HG03135 (cell line): ENCODE measurements around the gene FABP1.

ENCODE experiments used
- ATAC-seq: cut with Tn5 transposase; IDR thresholded peaks from one replicate; pipeline ENCODE4 v1.9.1; 2021; ENCODE audit warnings: mild to moderate bottlenecking, moderate library complexity; ENCODE audit not compliant: unreplicated experiment

FABP1 gene

DNA sequence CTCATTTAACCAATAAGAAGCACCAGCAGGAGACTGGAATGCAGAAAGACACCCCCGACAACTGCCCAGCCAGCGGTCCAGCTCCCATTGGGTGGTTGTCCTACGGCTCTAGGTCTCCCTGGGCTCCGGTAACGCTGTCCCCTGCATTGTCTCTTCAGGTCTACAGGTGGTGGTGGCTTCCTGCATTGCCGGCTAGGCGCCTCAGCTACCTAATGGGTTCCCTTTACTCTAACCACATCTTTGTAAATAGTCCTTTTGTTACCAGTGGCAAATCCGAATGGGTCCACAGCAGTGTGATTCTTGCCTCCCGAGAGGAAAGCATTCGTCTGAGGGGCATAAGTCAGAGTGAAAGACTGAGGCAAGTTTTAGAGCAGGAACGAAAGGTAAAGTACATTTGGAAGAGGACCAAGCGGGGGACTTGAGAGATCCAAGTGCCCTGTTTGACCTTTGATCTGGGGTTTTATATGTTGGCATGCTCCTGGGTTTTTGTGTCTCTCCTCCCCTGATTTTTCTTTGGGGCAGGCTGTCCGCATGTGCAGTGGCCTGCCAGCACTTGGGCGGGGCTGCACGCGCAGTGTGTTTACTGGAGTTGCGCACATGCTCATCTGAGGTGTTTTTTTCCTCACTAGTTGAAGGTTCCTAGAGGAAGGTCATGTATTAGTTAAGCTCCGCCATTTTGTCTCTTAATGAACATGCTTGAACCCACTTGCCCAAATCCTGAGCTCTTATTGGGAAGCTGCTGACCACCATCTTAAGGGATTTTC lies 11.0 kb downstream of the FABP1 start:
- ATAC-seq, result no peak

- ATAC-seq, result no peak
Observed at GRCh38 chr2:88115825-88116518, 11.9 kb downstream of the FABP1 start.

DNA sequence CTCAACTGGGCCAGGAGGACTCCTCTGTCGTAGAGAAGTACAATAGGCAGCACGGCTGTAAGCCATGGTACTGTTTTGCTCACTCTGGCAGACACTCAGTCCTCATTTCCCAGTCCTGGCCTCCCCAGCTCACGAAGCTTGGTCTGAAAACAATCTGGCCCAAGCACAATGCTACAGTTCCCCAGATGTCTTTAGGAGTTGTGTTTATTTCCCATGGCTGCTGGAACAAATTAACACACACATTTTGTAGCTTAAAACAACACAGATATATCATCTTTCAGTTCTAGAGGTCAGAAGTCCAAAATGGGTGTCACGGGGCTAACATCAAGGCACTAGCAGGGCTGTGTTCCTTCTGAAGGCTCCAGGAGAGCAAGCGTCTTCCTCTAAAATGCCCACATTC lies 13.0 kb downstream of the FABP1 start:
- no peak for ATAC-seq

- no peak for ATAC-seq
Observed at GRCh38 chr2:88113069-88113468, 14.8 kb downstream of the FABP1 start.

DNA sequence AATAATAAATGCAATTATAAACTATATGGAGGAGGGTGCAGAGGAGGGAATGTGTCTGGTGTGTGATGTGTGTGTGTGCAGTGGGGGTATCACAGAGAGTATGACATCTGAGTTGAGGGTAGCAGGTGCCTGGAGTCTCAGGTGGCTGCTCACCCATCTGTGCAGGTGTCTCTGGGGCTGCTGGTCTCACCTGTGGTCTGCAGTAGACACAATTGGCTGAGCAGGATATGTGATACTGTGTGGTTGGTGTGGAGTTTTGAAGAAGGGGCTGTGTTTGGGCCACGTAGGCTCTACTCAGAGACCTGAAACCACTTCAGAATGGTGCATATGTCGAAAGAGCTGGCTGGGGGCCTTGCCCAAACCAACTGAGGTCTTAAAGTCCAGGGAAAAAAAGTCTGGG lies 17.0 kb downstream of the FABP1 start:
- ATAC-seq, result no peak

DNA sequence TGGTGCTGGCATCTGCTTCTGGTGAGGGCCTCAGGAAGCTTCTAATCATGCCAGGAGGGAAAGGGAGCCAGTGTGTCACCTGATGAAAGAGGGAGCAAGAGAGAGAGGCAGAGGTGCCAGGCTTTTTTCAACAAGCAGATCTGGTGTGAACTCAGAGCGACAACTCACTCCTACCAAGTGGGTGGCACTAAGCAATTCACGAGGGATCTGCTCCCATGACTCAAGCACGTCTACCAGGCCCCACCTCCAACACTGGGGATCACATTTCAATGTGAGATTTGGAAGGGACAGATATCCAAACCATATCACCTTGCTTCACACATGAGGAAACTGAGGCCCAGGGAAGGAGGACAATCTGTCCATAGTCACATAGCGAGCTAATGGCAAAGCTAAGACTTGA lies 19.1 kb downstream of the FABP1 start:
- no peak for ATAC-seq

DNA sequence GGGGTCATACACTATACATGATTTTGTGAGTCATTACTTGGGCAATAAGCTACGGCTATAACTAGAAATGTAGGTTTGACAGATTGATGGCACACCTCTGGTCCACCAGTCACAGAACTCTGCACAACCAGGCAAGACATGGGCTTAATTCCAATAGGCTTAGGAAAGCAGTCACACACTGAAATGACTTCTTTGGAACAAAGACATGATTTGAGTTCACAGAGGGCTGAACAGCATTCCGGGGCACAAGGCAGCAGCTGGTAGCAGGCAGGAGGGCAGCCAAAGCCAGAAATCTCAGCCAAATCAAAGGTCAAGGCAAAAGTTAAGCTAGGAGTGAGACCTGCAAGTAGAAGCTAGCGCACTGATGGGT lies 27.4 kb downstream of the FABP1 start:
- ATAC-seq, result no peak

- ATAC-seq, result no peak
Observed at GRCh38 chr2:88099798-88100488, 27.9 kb downstream of the FABP1 start.

DNA sequence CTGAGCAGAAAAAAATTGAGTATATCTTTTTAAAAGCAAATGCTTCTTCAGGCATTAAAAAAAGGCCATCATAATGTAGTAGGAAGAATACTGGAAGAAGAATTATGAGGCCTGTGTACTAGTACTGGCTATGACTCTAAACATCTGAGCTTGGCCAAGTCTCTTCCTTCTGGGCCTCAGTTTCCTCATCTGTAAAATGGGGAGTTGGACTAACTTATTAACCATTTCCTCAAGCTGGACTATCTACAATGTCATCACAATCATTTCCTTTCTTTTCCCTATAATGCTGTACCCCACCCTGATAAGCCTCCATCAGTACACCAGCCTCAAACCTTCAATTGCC lies 29.3 kb downstream of the FABP1 start:
- no peak for ATAC-seq

- ATAC-seq, result no peak
Observed at GRCh38 chr2:88097891-88098557, 29.8 kb downstream of the FABP1 start.

DNA sequence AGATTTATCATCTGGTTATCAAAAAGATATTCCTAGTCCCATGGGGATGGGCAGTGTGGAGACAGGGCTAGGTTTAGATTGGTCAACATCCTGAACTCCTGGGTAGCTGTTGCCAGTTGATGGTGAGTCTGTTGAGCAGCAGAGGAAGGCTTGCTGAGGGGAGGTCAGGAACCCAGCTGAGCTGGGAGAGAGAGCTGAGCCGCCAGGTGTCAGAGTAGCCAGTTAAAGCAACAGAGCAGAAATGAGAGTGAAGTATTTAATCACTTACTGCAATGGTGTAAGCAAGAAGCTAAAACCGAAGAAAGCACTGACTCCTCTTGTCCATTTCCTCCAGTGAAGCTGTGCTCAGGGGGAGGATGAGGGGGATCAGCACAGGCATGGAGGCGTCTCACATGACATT lies 30.7 kb downstream of the FABP1 start:
- no peak for ATAC-seq

DNA sequence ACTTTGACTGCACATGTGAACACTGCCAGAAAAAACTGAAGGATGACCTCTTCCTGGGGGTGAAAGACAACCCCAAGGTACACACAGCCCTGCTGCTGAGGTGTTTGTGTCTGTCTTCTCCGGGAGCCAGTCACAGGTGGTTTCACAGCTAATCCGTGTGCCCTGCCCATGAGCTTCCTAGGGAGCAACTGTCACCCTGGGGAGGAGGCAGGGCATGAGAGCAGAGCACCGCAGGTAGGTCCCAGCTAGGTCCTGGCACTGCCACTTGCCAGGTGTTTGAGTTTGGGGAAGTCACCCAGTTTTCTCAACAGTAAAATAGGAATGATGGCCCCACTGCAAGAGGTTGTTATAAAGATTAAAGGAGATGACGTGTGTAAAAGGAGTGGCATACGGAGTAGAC lies 31.2 kb downstream of the FABP1 start:
- ATAC-seq, result no peak

- no peak for ATAC-seq
Observed at GRCh38 chr2:88095022-88095421, 32.8 kb downstream of the FABP1 start.

- ATAC-seq, result no peak
Observed at GRCh38 chr2:88092773-88093172, 35.1 kb downstream of the FABP1 start.

- no peak for ATAC-seq
Observed at GRCh38 chr2:88091943-88092342, 35.9 kb downstream of the FABP1 start.

DNA sequence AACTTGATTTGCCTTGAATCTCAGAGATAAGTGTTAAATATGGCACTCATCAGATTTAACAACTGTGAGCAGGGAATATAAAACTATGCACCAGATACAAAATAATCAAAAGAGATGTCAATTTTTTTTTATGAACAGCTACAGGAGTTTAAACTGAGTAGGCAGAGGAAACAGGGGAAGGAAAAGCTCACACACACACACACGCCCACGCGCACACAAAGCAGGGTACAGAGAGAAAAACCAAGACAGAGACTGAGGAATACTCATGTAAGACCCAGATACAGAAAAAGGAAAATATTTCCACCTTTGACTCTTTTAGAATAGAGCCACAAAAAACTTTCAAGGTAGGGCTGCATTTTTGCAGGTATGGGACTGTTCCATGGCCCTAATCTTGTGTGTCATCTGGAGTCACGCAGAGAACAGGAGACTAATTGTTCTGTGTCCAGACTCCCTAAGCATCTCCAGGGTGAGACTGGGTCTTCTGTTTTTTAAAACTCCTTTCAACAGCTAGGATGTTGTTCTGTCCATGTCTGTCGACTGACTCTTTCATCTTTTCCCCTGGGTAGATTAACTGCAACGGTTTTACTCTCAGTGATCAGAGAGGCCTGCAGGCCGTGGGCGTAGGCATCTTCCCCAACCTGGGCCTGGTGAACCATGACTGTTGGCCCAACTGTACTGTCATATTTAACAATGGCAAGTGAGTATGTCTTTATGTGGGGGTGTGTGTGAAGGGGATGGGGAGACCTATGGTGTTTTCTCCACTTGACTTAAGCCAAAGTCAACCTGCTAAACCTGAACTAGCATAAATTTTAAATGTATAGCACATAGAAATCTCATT lies 37.2 kb downstream of the FABP1 start:
- ATAC-seq, result no peak

DNA sequence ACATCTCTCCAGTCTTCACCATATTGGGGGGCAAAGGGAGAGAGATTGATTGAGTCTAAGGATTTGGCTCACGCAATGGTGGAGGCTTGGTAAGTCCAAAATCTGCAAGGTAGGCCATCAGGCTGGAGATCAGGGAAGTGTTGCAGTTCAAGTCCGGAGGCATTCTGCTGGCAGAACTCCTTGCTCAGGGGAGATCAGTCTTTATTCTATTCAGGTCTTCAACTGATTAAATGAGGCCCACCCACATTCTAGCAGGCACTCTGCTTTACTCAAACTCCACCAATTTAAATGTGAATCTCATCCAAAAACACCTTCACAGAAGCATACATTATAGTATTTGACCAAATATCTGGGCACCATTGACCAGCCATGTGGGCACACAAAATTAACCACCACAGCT lies 38.9 kb downstream of the FABP1 start:
- no peak for ATAC-seq

DNA sequence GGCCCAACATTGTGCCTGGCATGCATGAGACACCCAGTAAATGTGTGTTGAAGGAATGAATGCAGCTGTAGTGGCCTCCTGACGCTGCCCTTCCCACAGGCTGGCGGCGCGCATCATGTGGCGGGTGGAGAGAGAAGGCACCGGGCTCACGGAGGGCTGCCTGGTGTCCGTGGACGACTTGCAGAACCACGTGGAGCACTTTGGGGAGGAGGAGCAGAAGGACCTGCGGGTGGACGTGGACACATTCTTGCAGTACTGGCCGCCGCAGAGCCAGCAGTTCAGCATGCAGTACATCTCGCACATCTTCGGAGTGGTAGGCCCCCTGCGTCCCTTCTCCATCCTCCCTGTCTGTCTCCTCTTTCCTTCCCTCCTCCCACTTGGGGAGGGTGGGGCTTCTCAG lies 40.1 kb downstream of the FABP1 start:
- no peak for ATAC-seq

- no peak for ATAC-seq
Observed at GRCh38 chr2:88087073-88087472, 40.8 kb downstream of the FABP1 start.

DNA sequence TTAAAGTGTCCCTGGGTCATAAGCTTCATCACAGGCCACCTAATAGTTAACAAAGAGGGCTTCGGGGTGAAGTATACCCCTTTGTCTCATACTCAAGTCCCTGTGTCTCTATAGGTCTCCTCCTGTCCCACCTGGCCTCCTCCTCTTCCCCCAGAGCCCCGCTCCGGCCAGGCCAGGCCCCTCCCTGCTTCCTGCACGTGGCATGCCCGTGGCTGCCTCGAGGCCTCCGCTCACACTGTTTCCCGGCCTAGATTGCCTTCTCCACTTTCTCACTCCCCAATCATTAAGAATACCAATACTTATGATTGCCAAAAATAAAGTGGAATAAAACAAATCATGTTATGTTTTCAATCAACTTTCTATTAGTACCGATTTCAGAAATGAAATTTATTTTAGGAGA lies 41.5 kb downstream of the FABP1 start:
- ATAC-seq, result no peak

GRCh38 chr2:88085602-88086001 lies 42.3 kb downstream of the FABP1 start:
- no peak for ATAC-seq
